ENCODE measurements around the gene PARD3.

The PARD3 gene

GRCh38 chr10:34166354-34166753, 648.7 kb downstream of the PARD3 start:
- Histone ChIP-seq H4K20me1 (ENCODE audit: insufficient read depth, low read length, poor library complexity, severe bottlenecking) (no peaks in the 10 kb centered on the region), H3K27me3 (ENCODE audit: insufficient read depth, low read length, poor library complexity, severe bottlenecking) (no peaks in the 10 kb centered on the region), H2AFZ (ENCODE audit: low read length) (no peak overlapping the region), H3K9me3 (ENCODE audit: insufficient read depth, low read depth, low read length) (no peaks in the 10 kb centered on the region), H3K4me2 (ENCODE audit: low read depth, low read length, poor library complexity, severe bottlenecking) (no peak overlapping the region), H3K79me2 (ENCODE audit: insufficient read depth, low read length) (no peaks in the 10 kb centered on the region), H3K36me3 (ENCODE audit: insufficient read depth, low read length) (no peaks in the 10 kb centered on the region), H3K4me1 (ENCODE audit: insufficient read depth, low read length, poor library complexity, severe bottlenecking) (peaks cover 10% of the 10 kb centered on the region), H3K9ac (ENCODE audit: low read depth, low read length, poor library complexity, severe bottlenecking) (no peak overlapping the region), H3F3A (ENCODE audit: low read depth) (no peaks in the 10 kb centered on the region), H3K9me2 (replicated peaks; ENCODE audit: low read depth, low read length) (no peaks in the 10 kb centered on the region), H3K4me3 (ENCODE audit: low read length, poor library complexity, severe bottlenecking) (no peak overlapping the region)
- TF ChIP-seq CTCF (conservative IDR thresholded peaks at IDR 0.05; ENCODE audit: low read length), result no peak
- no peak for TF ChIP-seq EZH2phosphoT487 (IDR thresholded peaks at IDR 0.05; ENCODE audit: borderline replicate concordance)

- peaks cover 7% of the 10 kb centered on the region for H3K4me1 ChIP-seq (ENCODE audit: insufficient read depth, low read length, poor library complexity, severe bottlenecking)
- no peak overlapping the region for H3K4me2 ChIP-seq (ENCODE audit: low read depth, low read length, poor library complexity, severe bottlenecking)
- H3K79me2 ChIP-seq (ENCODE audit: insufficient read depth, low read length), result no peaks in the 10 kb centered on the region
- no peaks in the 10 kb centered on the region for H3K9me2 ChIP-seq (replicated peaks; ENCODE audit: low read depth, low read length)
- TF ChIP-seq CTCF (conservative IDR thresholded peaks at IDR 0.05; ENCODE audit: low read length), result no peak
- TF ChIP-seq EZH2phosphoT487 (IDR thresholded peaks at IDR 0.05; ENCODE audit: borderline replicate concordance), result no peak
- no peak overlapping the region for H3K4me3 ChIP-seq (ENCODE audit: low read length, poor library complexity, severe bottlenecking)
- H2AFZ ChIP-seq (ENCODE audit: low read length), result no peak overlapping the region
- H4K20me1 ChIP-seq (ENCODE audit: insufficient read depth, low read length, poor library complexity, severe bottlenecking), result no peaks in the 10 kb centered on the region
- H3F3A ChIP-seq (ENCODE audit: low read depth), result no peaks in the 10 kb centered on the region
- no peak overlapping the region for H3K9ac ChIP-seq (ENCODE audit: low read depth, low read length, poor library complexity, severe bottlenecking)
- H3K36me3 ChIP-seq (ENCODE audit: insufficient read depth, low read length), result no peaks in the 10 kb centered on the region
- no peaks in the 10 kb centered on the region for H3K9me3 ChIP-seq (ENCODE audit: insufficient read depth, low read depth, low read length)
- H3K27me3 ChIP-seq (ENCODE audit: insufficient read depth, low read length, poor library complexity, severe bottlenecking), result no peaks in the 10 kb centered on the region
These were observed 651.1 kb downstream of the PARD3 start for GRCh38 chr10:34164029-34164428.

GRCh38 chr10:34163075-34163905, 651.8 kb downstream of the PARD3 start:
- H3K4me1 ChIP-seq (ENCODE audit: insufficient read depth, low read length, poor library complexity, severe bottlenecking), result peaks cover 3% of the 10 kb centered on the region
- no peaks in the 10 kb centered on the region for H3K79me2 ChIP-seq (ENCODE audit: insufficient read depth, low read length)
- no peak overlapping the region for H3K9ac ChIP-seq (ENCODE audit: low read depth, low read length, poor library complexity, severe bottlenecking)
- TF ChIP-seq CTCF (conservative IDR thresholded peaks at IDR 0.05; ENCODE audit: low read length), result no peak
- TF ChIP-seq EZH2phosphoT487 (IDR thresholded peaks at IDR 0.05; ENCODE audit: borderline replicate concordance), result no peak
- no peaks in the 10 kb centered on the region for H3K36me3 ChIP-seq (ENCODE audit: insufficient read depth, low read length)
- no peaks in the 10 kb centered on the region for H4K20me1 ChIP-seq (ENCODE audit: insufficient read depth, low read length, poor library complexity, severe bottlenecking)
- H3K9me2 ChIP-seq (replicated peaks; ENCODE audit: low read depth, low read length), result no peaks in the 10 kb centered on the region
- no peaks in the 10 kb centered on the region for H3K9me3 ChIP-seq (ENCODE audit: insufficient read depth, low read depth, low read length)
- H3K4me2 ChIP-seq (ENCODE audit: low read depth, low read length, poor library complexity, severe bottlenecking), result no peak overlapping the region
- H2AFZ ChIP-seq (ENCODE audit: low read length), result no peak overlapping the region
- no peak overlapping the region for H3K4me3 ChIP-seq (ENCODE audit: low read length, poor library complexity, severe bottlenecking)
- no peaks in the 10 kb centered on the region for H3K27me3 ChIP-seq (ENCODE audit: insufficient read depth, low read length, poor library complexity, severe bottlenecking)
- no peaks in the 10 kb centered on the region for H3F3A ChIP-seq (ENCODE audit: low read depth)

Measured in Loucy (cell line).